ENCODE results near the gene ZBED2.

DNA sequence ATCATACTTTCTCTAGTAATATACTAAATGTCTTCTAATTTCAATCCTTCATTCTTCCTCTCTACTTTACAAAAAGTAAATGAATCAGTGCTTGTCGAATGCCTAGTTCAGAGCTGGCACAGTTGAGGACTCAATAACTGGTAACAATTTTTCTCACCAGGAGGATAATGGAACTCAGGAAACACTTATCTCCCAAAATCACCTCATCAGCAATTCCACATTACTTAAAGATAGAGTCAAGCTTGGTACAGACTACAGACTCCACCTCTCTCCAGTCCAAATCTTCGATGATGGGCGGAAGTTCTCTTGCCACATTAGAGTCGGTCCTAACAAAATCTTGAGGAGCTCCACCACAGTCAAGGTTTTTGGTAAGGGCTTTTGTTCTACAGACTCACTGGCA, 16.3 kb downstream of the ZBED2 start:
- TF ChIP-seq, protein P1, sequence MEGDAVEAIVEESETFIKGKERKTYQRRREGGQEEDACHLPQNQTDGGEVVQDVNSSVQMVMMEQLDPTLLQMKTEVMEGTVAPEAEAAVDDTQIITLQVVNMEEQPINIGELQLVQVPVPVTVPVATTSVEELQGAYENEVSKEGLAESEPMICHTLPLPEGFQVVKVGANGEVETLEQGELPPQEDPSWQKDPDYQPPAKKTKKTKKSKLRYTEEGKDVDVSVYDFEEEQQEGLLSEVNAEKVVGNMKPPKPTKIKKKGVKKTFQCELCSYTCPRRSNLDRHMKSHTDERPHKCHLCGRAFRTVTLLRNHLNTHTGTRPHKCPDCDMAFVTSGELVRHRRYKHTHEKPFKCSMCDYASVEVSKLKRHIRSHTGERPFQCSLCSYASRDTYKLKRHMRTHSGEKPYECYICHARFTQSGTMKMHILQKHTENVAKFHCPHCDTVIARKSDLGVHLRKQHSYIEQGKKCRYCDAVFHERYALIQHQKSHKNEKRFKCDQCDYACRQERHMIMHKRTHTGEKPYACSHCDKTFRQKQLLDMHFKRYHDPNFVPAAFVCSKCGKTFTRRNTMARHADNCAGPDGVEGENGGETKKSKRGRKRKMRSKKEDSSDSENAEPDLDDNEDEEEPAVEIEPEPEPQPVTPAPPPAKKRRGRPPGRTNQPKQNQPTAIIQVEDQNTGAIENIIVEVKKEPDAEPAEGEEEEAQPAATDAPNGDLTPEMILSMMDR (IDR thresholded peaks at IDR 0.05 in 4 of 5, conservative IDR thresholded peaks at IDR 0.05 in 1 of 5), result no peak
- TF ChIP-seq POLR2A (IDR thresholded peaks at IDR 0.05), result no peak
